Type B pancreatic cell (in vitro differentiated cells): ENCODE data around the gene IZUMO4. TPM values are rescaled to one million over a fixed set of nuclear protein-coding genes. Genes with fewer than 3 reads are reported as not detected.

Experiments used
- DNase-seq: peaks from one replicate; pipeline ENCODE4 v3.0.0; 2021; ENCODE audit warnings: mixed read lengths; ENCODE audit not compliant: unreplicated experiment; ENCODE audit errors: extremely low spot score
- H3K27ac Mint-ChIP-seq: 2 replicates; pipeline ENCODE4 v1.8.0; 2021; ENCODE audit warnings: mild to moderate bottlenecking, mixed read lengths
- H3K27me3 Mint-ChIP-seq: 2 replicates; pipeline ENCODE4 v1.8.0; 2021; ENCODE audit warnings: mixed read lengths
- H3K36me3 Mint-ChIP-seq: 2 replicates; pipeline ENCODE4 v1.8.0; 2021; ENCODE audit warnings: mixed read lengths
- H3K4me1 Mint-ChIP-seq: one replicate; pipeline ENCODE4 v1.8.0; 2021; ENCODE audit warnings: mixed read lengths; ENCODE audit not compliant: unreplicated experiment
- H3K4me3 Mint-ChIP-seq: 2 replicates; pipeline ENCODE4 v1.8.0; 2021; ENCODE audit warnings: mild to moderate bottlenecking, mixed read lengths
- H3K9me3 Mint-ChIP-seq: 2 replicates; pipeline ENCODE4 v1.8.0; 2021; ENCODE audit warnings: mixed read lengths
- CTCF ChIP-seq: fragments of 200-600 bp; sonication (generic); conservative IDR thresholded peaks from 2 replicates; pipeline ENCODE4 v1.5.0; 2021; ENCODE audit warnings: antibody characterized with exemption, mild to moderate bottlenecking
- long read RNA-seq: library from polyadenylated mRNA; unstranded; transcript quantifications from one replicate; pipeline ENCODE4 v2.0.0, GENCODE V29; 2020
- total RNA-seq: library from RNA; stranded (reverse); gene quantifications from 2 replicates; pipeline ENCODE4 v1.2.1, GENCODE V29; 2021; ENCODE audit warnings: low replicate concordance

Gene IZUMO4
- total RNA-seq: 4.9 and 7.4 TPM in 2 replicates
- long read RNA-seq: 0 reads

GRCh38 chr19:2096480-2097202 is at the start of gene IZUMO4:
Gene IZUMO4, plus strand, starts transcription at chr19:2096915. Its CDS starts 31 bp downstream, at chr19:2096946.
- Mint-ChIP-seq H3K4me3 (peak within 1 kb of the TSS; percentile 93), H3K27me3 (no peaks in the 10 kb centered on the region), H3K4me1 (peaks cover 6% of the 10 kb centered on the region), H3K36me3 (no peaks in the 10 kb centered on the region), H3K27ac (peak within 1 kb of the TSS; percentile 95), H3K9me3 (no peaks in the 10 kb centered on the region)
- peak; percentile 43 for TF ChIP-seq CTCF
- DNase-seq: peak; percentile 100

- DNase-seq: no peak
- H3K4me1 Mint-ChIP-seq: no peaks in the 10 kb centered on the region
- TF ChIP-seq CTCF: no peak
- no peaks in the 10 kb centered on the region for H3K27me3 Mint-ChIP-seq
- H3K4me3 Mint-ChIP-seq: no peak overlapping the region
- H3K27ac Mint-ChIP-seq: no peak overlapping the region
- no peaks in the 10 kb centered on the region for H3K9me3 Mint-ChIP-seq
- H3K36me3 Mint-ChIP-seq: no peaks in the 10 kb centered on the region
These were observed 49.7 kb upstream of the IZUMO4 start for GRCh38 chr19:2047076-2047448.

GRCh38 chr19:2047449-2048103 is 49.1 kb upstream of the IZUMO4 start:
- Mint-ChIP-seq H3K36me3 (no peaks in the 10 kb centered on the region), H3K4me1 (no peaks in the 10 kb centered on the region), H3K27me3 (no peaks in the 10 kb centered on the region), H3K27ac (no peak overlapping the region), H3K4me3 (no peak overlapping the region), H3K9me3 (no peaks in the 10 kb centered on the region)
- no peak for DNase-seq
- TF ChIP-seq CTCF: no peak

- no peak for TF ChIP-seq CTCF
- no peaks in the 10 kb centered on the region for H3K27me3 Mint-ChIP-seq
- H3K9me3 Mint-ChIP-seq: no peaks in the 10 kb centered on the region
- no peaks in the 10 kb centered on the region for H3K36me3 Mint-ChIP-seq
- H3K27ac Mint-ChIP-seq: no peak overlapping the region
- H3K4me1 Mint-ChIP-seq: no peaks in the 10 kb centered on the region
- H3K4me3 Mint-ChIP-seq: peak overlapping the region; percentile 68
- no peak for DNase-seq
These were observed 48.4 kb upstream of the IZUMO4 start for GRCh38 chr19:2048104-2048958.

GRCh38 chr19:2048959-2049740 is 47.6 kb upstream of the IZUMO4 start:
- Mint-ChIP-seq H3K4me3 (peak overlapping the region; percentile 90), H3K27me3 (no peaks in the 10 kb centered on the region), H3K9me3 (no peaks in the 10 kb centered on the region), H3K27ac (peak overlapping the region; percentile 76), H3K36me3 (no peaks in the 10 kb centered on the region), H3K4me1 (no peaks in the 10 kb centered on the region)
- no peak for DNase-seq
- TF ChIP-seq CTCF: no peak
